Thoracic aorta (tissue), 2 donors: ENCODE measurements around the gene MAP2K6. TPM values are rescaled to one million over a fixed set of nuclear protein-coding genes. Genes with fewer than 3 reads are reported as not detected.

Source experiments
- ATAC-seq: fragments of 150-250 bp; one replicate; pipeline ENCODE4 v1.8.0; 2017; ENCODE audit warnings: low read depth; ENCODE audit not compliant: insufficient number of reproducible peaks, low FRiP score
- DNase-seq: peaks from one replicate; pipeline ENCODE4 v3.0.0-alpha.2; 2020; ENCODE audit warnings: low spot score
- H3K27ac ChIP-seq, 2 donors: fragments of 200-600 bp; sonication (generic); 1 replicate in 1 of 2; 2 replicates in 1 of 2; pipeline ENCODE4 v1.5.1; 2016; ENCODE audit warnings: mild to moderate bottlenecking in 2 of 2, moderate library complexity in 2 of 2
- H3K27me3 ChIP-seq: fragments of 200-600 bp; sonication (generic); replicated peaks from 2 replicates; pipeline ENCODE4 v1.6.0; 2016; ENCODE audit warnings: mild to moderate bottlenecking; ENCODE audit not compliant: insufficient read depth
- H3K36me3 ChIP-seq: fragments of 200-600 bp; sonication (generic); one replicate; pipeline ENCODE4 v1.5.1; 2016
- H3K4me1 ChIP-seq, 2 donors: fragments of 200-600 bp; sonication (generic); 1 replicate in 1 of 2; 2 replicates in 1 of 2; pipeline versions ENCODE4 v1.5.1 to v1.6.0; 2016; ENCODE audit warnings: low read depth in 2 of 2, mild to moderate bottlenecking in 1 of 2; ENCODE audit not compliant: control insufficient read depth in 1 of 2
- H3K4me3 ChIP-seq: fragments of 200-600 bp; sonication (generic); 2 replicates; pipeline ENCODE4 v1.5.1; 2016; ENCODE audit warnings: mild to moderate bottlenecking
- H3K9me3 ChIP-seq: fragments of 200-600 bp; sonication (generic); 2 replicates; pipeline ENCODE4 v1.5.1; 2016
- CTCF ChIP-seq: fragments of 200-600 bp; sonication (generic); IDR thresholded peaks from one replicate; pipeline ENCODE4 v1.5.1; 2019; ENCODE audit warnings: antibody characterized with exemption
- total RNA-seq, 2 donors: library from RNA; depleted of rRNA; stranded (reverse); fragments of >200 nt; gene quantifications; one replicate each; pipeline versions ENCODE4 v1.1.0 to v1.2.3, GENCODE V29; 2016

The MAP2K6 gene
- total RNA-seq, 2 donors from 2014 or later, result 1.5 to 6.3 TPM

- DNase-seq, result no peak
These were observed 179.2 kb downstream of the MAP2K6 start for GRCh38 chr17:69593716-69594115.

DNA sequence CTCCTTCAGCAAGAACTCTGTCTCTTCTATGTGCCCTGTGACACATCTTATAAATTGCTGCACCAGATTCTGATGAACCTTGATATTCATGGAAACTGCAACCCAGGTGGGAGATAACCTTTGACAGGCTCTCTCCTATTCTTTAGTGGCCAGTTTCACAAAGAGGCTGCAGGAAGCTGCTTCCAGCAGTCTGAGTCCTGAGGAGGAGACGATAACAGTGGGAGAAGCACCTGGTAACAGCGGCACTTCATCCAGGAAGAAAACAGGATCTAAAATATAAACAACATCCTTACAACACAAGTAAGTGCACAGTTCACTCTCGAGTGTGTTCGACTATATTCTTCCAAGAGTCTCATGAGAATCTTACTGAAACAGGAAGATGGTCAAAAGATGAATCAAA lies 180.1 kb downstream of the MAP2K6 start:
- H3K4me1 ChIP-seq, result no peaks in the 10 kb centered on the region
- no peak for TF ChIP-seq CTCF
- H3K27me3 ChIP-seq, result no peaks in the 10 kb centered on the region
- H3K36me3 ChIP-seq, result no peaks in the 10 kb centered on the region
- no peak overlapping the region for H3K4me3 ChIP-seq
- ATAC-seq, result no peak
- H3K27ac ChIP-seq, result no peak overlapping the region
- no peak for DNase-seq
- H3K9me3 ChIP-seq, result no peaks in the 10 kb centered on the region

More at GRCh38 chr17:69593716-69594115, 179.2 kb downstream of the MAP2K6 start:
- Histone ChIP-seq H3K36me3 (no peaks in the 10 kb centered on the region), H3K4me1 (no peaks in the 10 kb centered on the region), H3K4me3 (no peak overlapping the region), H3K9me3 (no peaks in the 10 kb centered on the region), H3K27me3 (no peaks in the 10 kb centered on the region), H3K27ac (no peak overlapping the region)
- no peak for TF ChIP-seq CTCF
- no peak for ATAC-seq

- no peaks in the 10 kb centered on the region for H3K36me3 ChIP-seq
- no peak for TF ChIP-seq CTCF
- no peak for ATAC-seq
- H3K4me1 ChIP-seq, result no peaks in the 10 kb centered on the region
- H3K27me3 ChIP-seq, result no peaks in the 10 kb centered on the region
- H3K27ac ChIP-seq, result no peak overlapping the region
- no peak overlapping the region for H3K4me3 ChIP-seq
- DNase-seq, result no peak
- H3K9me3 ChIP-seq, result no peaks in the 10 kb centered on the region
These were observed 181.6 kb downstream of the MAP2K6 start for GRCh38 chr17:69596141-69596540.

DNA sequence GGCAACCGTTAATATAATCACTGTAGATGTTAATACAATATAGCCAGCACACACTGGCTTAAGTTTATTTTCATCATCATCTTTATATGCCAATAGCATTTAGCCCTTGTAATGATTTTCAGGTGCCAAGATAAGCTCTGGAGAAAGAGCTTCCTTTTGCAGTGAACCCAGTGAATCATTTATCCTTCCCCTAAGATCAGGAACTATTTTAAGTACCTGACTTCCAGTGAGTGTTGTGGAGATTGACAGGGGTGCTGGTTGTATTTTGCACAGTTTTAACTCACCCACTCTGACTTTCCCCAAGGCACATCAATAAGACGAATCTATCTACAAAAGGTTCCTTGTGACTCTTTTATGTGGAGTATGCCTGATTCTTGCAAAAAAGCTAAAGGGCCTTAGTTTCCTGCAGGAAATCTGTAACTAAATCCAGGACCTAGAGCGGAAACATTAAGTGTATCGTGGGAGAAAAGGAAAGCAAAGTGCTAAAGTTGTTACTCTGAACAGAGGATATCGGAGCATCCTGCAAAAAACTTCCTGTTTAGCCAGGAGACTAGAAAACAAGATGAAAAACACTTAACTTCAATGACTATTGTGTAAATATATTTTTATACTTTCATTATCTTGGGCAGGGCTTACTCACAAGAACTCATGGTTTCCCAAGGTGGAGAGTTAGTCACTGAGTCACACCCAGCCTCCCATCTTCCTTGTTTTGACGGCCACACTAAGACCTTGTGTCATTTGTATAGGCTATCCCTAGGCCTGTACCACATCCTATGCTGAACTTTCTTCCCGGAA lies 183.6 kb downstream of the MAP2K6 start:
- Histone ChIP-seq H3K27me3 (no peaks in the 10 kb centered on the region), H3K4me1 (no peaks in the 10 kb centered on the region), H3K36me3 (no peaks in the 10 kb centered on the region), H3K27ac (no peak overlapping the region), H3K4me3 (no peak overlapping the region), H3K9me3 (no peaks in the 10 kb centered on the region)
- ATAC-seq (no peak), DNase-seq (no peak)
- no peak for TF ChIP-seq CTCF

GRCh38 chr17:69602972-69603371 lies 188.5 kb downstream of the MAP2K6 start:
- Histone ChIP-seq H3K4me3 (no peak overlapping the region), H3K27me3 (no peaks in the 10 kb centered on the region), H3K9me3 (no peaks in the 10 kb centered on the region), H3K27ac (no peak overlapping the region), H3K4me1 (peaks cover 3 to 15% of the 10 kb centered on the region in 2 donors), H3K36me3 (no peaks in the 10 kb centered on the region)
- no peak for DNase-seq
- TF ChIP-seq CTCF, result no peak
- ATAC-seq, result no peak

Other genes starting within 250 kb of the MAP2K6 start
- gene ABCA10, start 185.9 kb upstream of the MAP2K6 start, total RNA-seq, result 1 to 10 TPM; 3.2 to 4.5 TPM
- gene ABCA5, start 87.6 kb upstream of the MAP2K6 start, total RNA-seq, result 10 to 100 TPM in 1 of 2 donors, 1 to 10 TPM in 1; 9.1 to 46.2 TPM